ENCODE data around the gene STAP1. TPM values are rescaled to one million over a fixed set of nuclear protein-coding genes. Genes with fewer than 3 reads are reported as not detected.

STAP1 gene
- total RNA-seq, 1 experiment from 2014 or later: not detected

DNA sequence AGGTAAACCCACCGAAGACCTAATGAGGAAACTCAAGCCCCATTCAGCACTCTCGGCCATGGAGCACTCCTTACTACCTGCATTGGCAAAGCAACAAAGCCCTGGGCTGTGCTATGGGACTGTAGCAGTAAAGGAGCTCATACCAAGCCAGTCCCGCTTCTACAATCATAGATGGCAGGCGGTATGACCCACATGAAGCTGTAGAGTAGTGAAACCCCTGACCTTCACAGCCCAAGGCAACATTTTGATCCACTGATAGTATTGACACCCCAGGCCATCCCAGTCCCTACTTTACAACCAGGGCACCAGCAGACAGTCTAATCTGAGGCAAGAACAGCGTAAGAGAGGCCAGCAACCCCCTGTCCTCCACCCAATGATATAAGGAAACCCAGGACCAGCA is 38.4 kb upstream of the STAP1 start:
- H3K79me2 ChIP-seq (ENCODE audit: insufficient read depth, low read length): no peaks in the 10 kb centered on the region
- no peaks in the 10 kb centered on the region for H3K9me3 Mint-ChIP-seq
- TF ChIP-seq, protein P1, sequence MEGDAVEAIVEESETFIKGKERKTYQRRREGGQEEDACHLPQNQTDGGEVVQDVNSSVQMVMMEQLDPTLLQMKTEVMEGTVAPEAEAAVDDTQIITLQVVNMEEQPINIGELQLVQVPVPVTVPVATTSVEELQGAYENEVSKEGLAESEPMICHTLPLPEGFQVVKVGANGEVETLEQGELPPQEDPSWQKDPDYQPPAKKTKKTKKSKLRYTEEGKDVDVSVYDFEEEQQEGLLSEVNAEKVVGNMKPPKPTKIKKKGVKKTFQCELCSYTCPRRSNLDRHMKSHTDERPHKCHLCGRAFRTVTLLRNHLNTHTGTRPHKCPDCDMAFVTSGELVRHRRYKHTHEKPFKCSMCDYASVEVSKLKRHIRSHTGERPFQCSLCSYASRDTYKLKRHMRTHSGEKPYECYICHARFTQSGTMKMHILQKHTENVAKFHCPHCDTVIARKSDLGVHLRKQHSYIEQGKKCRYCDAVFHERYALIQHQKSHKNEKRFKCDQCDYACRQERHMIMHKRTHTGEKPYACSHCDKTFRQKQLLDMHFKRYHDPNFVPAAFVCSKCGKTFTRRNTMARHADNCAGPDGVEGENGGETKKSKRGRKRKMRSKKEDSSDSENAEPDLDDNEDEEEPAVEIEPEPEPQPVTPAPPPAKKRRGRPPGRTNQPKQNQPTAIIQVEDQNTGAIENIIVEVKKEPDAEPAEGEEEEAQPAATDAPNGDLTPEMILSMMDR (conservative IDR thresholded peaks at IDR 0.05): no peak

More for the DNA sequence above, 38.4 kb upstream of the STAP1 start:
- H2BK20ac ChIP-seq (ENCODE audit: low read depth, low read length, poor library complexity, severe bottlenecking): no peak overlapping the region
- H4K5ac ChIP-seq (ENCODE audit: insufficient read length, low read depth, low read length): no peak overlapping the region
- H2BK15ac ChIP-seq (ENCODE audit: low read depth, low read length): no peak overlapping the region
- H3K4me1 ChIP-seq (ENCODE audit: insufficient read depth, low read length): no peaks in the 10 kb centered on the region
- no peak overlapping the region for H3K56ac ChIP-seq (ENCODE audit: insufficient read length, low read depth, low read length)
- no peak overlapping the region for H3K4me3 Mint-ChIP-seq
- H3K23me2 ChIP-seq (ENCODE audit: insufficient read length, low read depth, low read length, poor library complexity, severe bottlenecking): no peaks in the 10 kb centered on the region
- no peak overlapping the region for H4K8ac ChIP-seq (replicated peaks; ENCODE audit: insufficient read length, low read depth, low read length)
- H3K4me1 Mint-ChIP-seq: no peaks in the 10 kb centered on the region
- H2BK5ac ChIP-seq (ENCODE audit: insufficient read length, low read length): no peak overlapping the region
- H3K23ac ChIP-seq (ENCODE audit: insufficient read length, low read depth, low read length): no peak overlapping the region
- H3K27me3 ChIP-seq (ENCODE audit: insufficient read depth, low read length): no peaks in the 10 kb centered on the region
- peaks cover 3 to 14% (median 11%) of the 10 kb centered on the region in 3 experiments; a peak in 6 of 7 replicates for H3K36me3 Mint-ChIP-seq (ENCODE audit: insufficient read depth in 1 of 3, low read depth in 3 of 3)
- no peak overlapping the region for H2AFZ ChIP-seq (ENCODE audit: low read length)
- H3K9ac ChIP-seq (ENCODE audit: extremely low read depth, insufficient read length, low read length): no peak overlapping the region
- H3K4ac ChIP-seq (ENCODE audit: low read depth, low read length): no peak overlapping the region
- no peak overlapping the region for H3T11ph ChIP-seq (ENCODE audit: low read length)
- H3K14ac ChIP-seq (ENCODE audit: insufficient read depth, low read length): no peak overlapping the region; the same call in 1 of the 2 replicates
- no peak overlapping the region for H4K91ac ChIP-seq (ENCODE audit: insufficient read length, low read depth, low read length)
- WGBS (ENCODE audit: extremely low coverage, insufficient read length, low lambda C conversion rate): no CpG with 5 or more reads among the region's 5 CpGs
- peak overlapping the region in 2 of 3 experiments; percentile 46 to 72; a peak in 2 of 7 replicates for H3K27ac Mint-ChIP-seq
- H3K4me2 ChIP-seq (ENCODE audit: insufficient read depth, insufficient read length, low read length): no peak overlapping the region
- H2BK120ac ChIP-seq (ENCODE audit: low read depth, low read length, poor library complexity, severe bottlenecking): no peak overlapping the region
- no peak for DNase-seq
- H4K20me1 ChIP-seq (ENCODE audit: control insufficient read depth, insufficient read depth, insufficient read length): no peaks in the 10 kb centered on the region
- no peak overlapping the region for H2AK5ac ChIP-seq (ENCODE audit: insufficient read length, low read length)
- no peak overlapping the region for H2BK12ac ChIP-seq (ENCODE audit: insufficient read length, low read depth, low read length)
- no peaks in the 10 kb centered on the region for H3K9me3 ChIP-seq (ENCODE audit: control insufficient read depth, low read depth, low read length)
- H3K27me3 Mint-ChIP-seq (ENCODE audit: low read depth): no peaks in the 10 kb centered on the region
- H3K79me1 ChIP-seq (ENCODE audit: insufficient read depth, low read depth, low read length, poor library complexity, severe bottlenecking): no peaks in the 10 kb centered on the region
- H3K27ac ChIP-seq (ENCODE audit: insufficient read length, low read depth, low read length): no peak overlapping the region
- H3K18ac ChIP-seq (ENCODE audit: insufficient read length, low read depth, low read length): no peak overlapping the region
